Measurements from ENCODE around the gene KRT83. TPM values are rescaled to one million over a fixed set of nuclear protein-coding genes. Genes with fewer than 3 reads are reported as not detected.

The KRT83 gene
- total and polyA plus RNA-seq, 10 of the 15 experiments (the other 5 are each of a cell fraction or from before 2014, with no cell fraction given), result not detected

GRCh38 chr12:52275686-52276085 is 45.5 kb downstream of the KRT83 start:
- H3K36me3 ChIP-seq (ENCODE audit: control insufficient read depth in 2 of 2, insufficient read depth in 2 of 2, low read length in 1 of 2), result no peaks in the 10 kb centered on the region
- no peaks in the 10 kb centered on the region for H4K20me1 ChIP-seq (ENCODE audit: control insufficient read depth, insufficient read depth)
- ChIA-PET RAD21 (ENCODE audit: unreplicated experiment) (no interaction called here), SMC1A (ENCODE audit: uncharacterized antibody, unreplicated experiment) (interaction anchor here (0.7 kb wide), 1 partner anchor 8 kb away, joined by 3 read pairs; no protein-coding TSS in a partner anchor), POLR2A (no interaction called here), CTCF (interaction anchor here (1.9 kb wide), 1 partner anchor 54 kb away, joined by 5 read pairs; no protein-coding TSS in a partner anchor)
- H3K79me2 ChIP-seq (ENCODE audit: control insufficient read depth, insufficient read depth, low read length), result no peaks in the 10 kb centered on the region
- no peak overlapping the region for H2AFZ ChIP-seq (ENCODE audit: control insufficient read depth, low read depth, low read length)
- BruUV-seq (replicated peaks), result no TSS peak
- TF ChIP-seq IRF5 (IDR thresholded peaks at IDR 0.05; ENCODE audit: borderline replicate concordance) (no peak), FOS (IDR thresholded peaks at IDR 0.05; ENCODE audit: borderline replicate concordance, extremely low read depth, insufficient read length) (no peak), SP1 (IDR thresholded peaks at IDR 0.05; ENCODE audit: low read depth, low read length) (no peak), EED (IDR thresholded peaks at IDR 0.05; ENCODE audit: low read depth) (no peak), SMAD1 (IDR thresholded peaks at IDR 0.05; ENCODE audit: low read depth, partially characterized antibody) (no peak), GATAD2B (conservative IDR thresholded peaks at IDR 0.05; ENCODE audit: low read depth) (no peak), ATF7 (IDR thresholded peaks at IDR 0.05; ENCODE audit: low read depth) (no peak), SPI1 (IDR thresholded peaks at IDR 0.05; ENCODE audit: borderline replicate concordance, insufficient read depth, low read depth, low read length) (no peak), ZNF207 (IDR thresholded peaks at IDR 0.05; ENCODE audit: borderline replicate concordance) (no peak), FOXK2 (IDR thresholded peaks at IDR 0.05) (no peak), HDGF (IDR thresholded peaks at IDR 0.05) (no peak), ZZZ3 (IDR thresholded peaks at IDR 0.05; ENCODE audit: control insufficient read depth, insufficient read length, low read depth) (no peak), JUNB (IDR thresholded peaks at IDR 0.05) (no peak), HSF1 (IDR thresholded peaks at IDR 0.05; ENCODE audit: low read depth, low read length) (no peak), ZNF622 (IDR thresholded peaks at IDR 0.05) (no peak), RAD51 (IDR thresholded peaks at IDR 0.05) (no peak), TCF7 (IDR thresholded peaks at IDR 0.05; ENCODE audit: borderline replicate concordance) (no peak), SMAD5 (IDR thresholded peaks at IDR 0.05; ENCODE audit: low read depth) (no peak), HCFC1 (IDR thresholded peaks at IDR 0.05; ENCODE audit: low read length) (no peak)
- no peak overlapping the region for H3K27ac ChIP-seq (ENCODE audit: control insufficient read depth, insufficient read depth)
- no peak for DNase-seq (ENCODE audit: low read depth, low spot score)
- no peak overlapping the region for H3K4me2 ChIP-seq (ENCODE audit: control insufficient read depth, insufficient read depth)
- ATAC-seq, result no peak
- no peak overlapping the region for H3K4me3 ChIP-seq
- FAIRE-seq, result no peak
- peaks cover 3% of the 10 kb centered on the region in 2 experiments; a peak in 2 of 4 replicates for H3K27me3 ChIP-seq (replicated peaks in 1 of 2; ENCODE audit: control insufficient read depth in 2 of 2, insufficient read depth in 2 of 2, low read length in 1 of 2)
- H3K4me1 ChIP-seq (ENCODE audit: control insufficient read depth, insufficient read depth, low read length), result no peaks in the 10 kb centered on the region
- H3K9me3 ChIP-seq (replicated peaks; ENCODE audit: control insufficient read depth, insufficient read depth, low read length), result no peaks in the 10 kb centered on the region
- WGBS (ENCODE audit: insufficient coverage, insufficient replicate concordance, low lambda C conversion rate, missing lambda C conversion rate), result 50% methylated on average over 3 of the region's 3 CpGs
- intact Hi-C loops (cut with micrococcal nuclease; ENCODE audit: unreplicated experiment), result no loop called here
- no peak overlapping the region for H3K9ac ChIP-seq (ENCODE audit: control insufficient read depth, insufficient read depth, low read length)
- in situ Hi-C loops (cut with MboI), result no loop called here

Measured in GM12878 (cell line).